HCT116 (cell line): ENCODE data around the gene ROCK1. TPM values are rescaled to one million over a fixed set of nuclear protein-coding genes. Genes with fewer than 3 reads are reported as not detected.

ENCODE experiments used
- ATAC-seq: fragments of 200-7000 bp; cut with Tn5 transposase; 2 replicates; pipeline ENCODE4 v1.9.1; 2020; ENCODE audit warnings: mild to moderate bottlenecking, moderate library complexity
- BruUV-seq: library from RNA; stranded (reverse); fragments of 400-500 nt; replicated peaks from 2 replicates; lab custom pipeline; 2021; lab: Mats Ljungman, UMichigan
- CTCF ChIA-PET: fragments of 300-600 bp; sonication (Branson Sonifier 250); formaldehyde crosslinking; loops from one replicate; lab custom pipeline; 2021; ENCODE audit warnings: antibody characterized with exemption; lab: Charles Lee
- POLR2A ChIA-PET: fragments of 300-600, 350-600 bp; sonication (Branson Sonifier 250); formaldehyde crosslinking; loops from one replicate; lab custom pipeline; 2021; ENCODE audit warnings: antibody characterized with exemption; lab: Charles Lee
- RAD21 ChIA-PET, 2 experiments: fragments of 300-600 bp; sonication (Branson Sonifier 250); formaldehyde crosslinking; loops; one replicate each; lab custom pipeline; 2023; ENCODE audit warnings: low total read pairs in 2 of 2; ENCODE audit not compliant: uncharacterized antibody in 2 of 2, unreplicated experiment in 2 of 2, low non-redundant PET in 1 of 2; lab: Charles Lee
- DNase-seq: peaks from one replicate; pipeline ENCODE4 v3.0.0-alpha.2; 2010; ENCODE audit warnings: low read depth, low spot score
- H2AFZ ChIP-seq: fragments of 200-600 bp; shearing (Covaris generic), sonication (generic); 2 replicates; pipeline ENCODE4 v1.6.1; 2017; ENCODE audit warnings: low read depth, mixed run types, mixed read lengths, antibody characterized with exemption, low read length; ENCODE audit not compliant: poor library complexity, severe bottlenecking
- H3K27ac ChIP-seq: 2 replicates; pipeline ENCODE4 v1.5.1; 2012; ENCODE audit warnings: low read depth, low read length
- H3K27me3 ChIP-seq: fragments of 200-600 bp; sonication (generic); 2 replicates; pipeline ENCODE4 v1.6.1; 2016; ENCODE audit warnings: mixed run types, low read length, mixed read lengths; ENCODE audit not compliant: insufficient read depth
- H3K36me3 ChIP-seq, 2 experiments: fragments of 200-500 bp in 1 of 2; fragments of 200-600 bp in 1 of 2; sonication (Bioruptor generic) in 1 of 2; sonication (generic) in 1 of 2; 2 replicates each; pipeline versions ENCODE4 v1.5.1 to v1.6.1; 2014 to 2016; ENCODE audit warnings: low read length in 2 of 2, inconsistent platforms in 1 of 2, mixed read lengths in 1 of 2, mixed run types in 1 of 2; ENCODE audit not compliant: insufficient read depth in 2 of 2, control insufficient read depth in 1 of 2
- H3K4me1 ChIP-seq, 2 experiments: fragments of 200-600 bp in 1 of 2; sonication (generic) in 1 of 2; 2 replicates each; pipeline versions ENCODE4 v1.5.1 to v1.6.1; 2012 to 2017; ENCODE audit warnings: low read length in 2 of 2, inconsistent platforms in 1 of 2, mild to moderate bottlenecking in 1 of 2, mixed read lengths in 1 of 2, mixed run types in 1 of 2, moderate library complexity in 1 of 2; ENCODE audit not compliant: insufficient read depth in 2 of 2, control insufficient read depth in 1 of 2
- H3K4me2 ChIP-seq: fragments of 200-600 bp; sonication (generic); 2 replicates; pipeline ENCODE4 v1.6.1; 2017; ENCODE audit warnings: mixed run types, low read length, mixed read lengths
- H3K4me3 ChIP-seq, 2 experiments: fragments of 200-600 bp in 1 of 2; sonication (generic) in 1 of 2; replicated peaks in 1 of 2; 2 replicates each; pipeline ENCODE4 v1.5.1; 2011 to 2016; ENCODE audit warnings: low read length in 2 of 2, control low read depth in 1 of 2, low read depth in 1 of 2, mild to moderate bottlenecking in 1 of 2, mixed read lengths in 1 of 2, mixed run types in 1 of 2
- H3K79me2 ChIP-seq: fragments of 200-600 bp; sonication (generic); 2 replicates; pipeline ENCODE4 v1.6.1; 2017; ENCODE audit warnings: mild to moderate bottlenecking, mixed run types, low read length, moderate library complexity, mixed read lengths; ENCODE audit not compliant: insufficient read depth
- H3K9ac ChIP-seq: fragments of 200-600 bp; sonication (generic); 2 replicates; pipeline ENCODE4 v1.6.1; 2016; ENCODE audit warnings: low read length, mixed read lengths
- H3K9me2 ChIP-seq: fragments of 200-600 bp; sonication (generic), shearing (Covaris generic); 2 replicates; pipeline ENCODE4 v1.6.1; 2017; ENCODE audit warnings: mixed run types, mild to moderate bottlenecking, moderate library complexity; ENCODE audit not compliant: insufficient read depth
- H3K9me3 ChIP-seq, 2 experiments: fragments of 200-500 bp in 1 of 2; fragments of 200-600 bp in 1 of 2; sonication (Bioruptor generic) in 1 of 2; sonication (generic) in 1 of 2; 2 replicates each; pipeline ENCODE4 v1.6.1; 2014 to 2017; ENCODE audit warnings: low read length in 2 of 2, mixed read lengths in 2 of 2, inconsistent platforms in 1 of 2, low read depth in 1 of 2, mild to moderate bottlenecking in 1 of 2, mixed run types in 1 of 2, moderate library complexity in 1 of 2; ENCODE audit not compliant: control insufficient read depth in 1 of 2, insufficient read depth in 1 of 2
- H4K20me1 ChIP-seq: fragments of 200-600 bp; sonication (generic), shearing (Covaris generic); 2 replicates; pipeline ENCODE4 v1.6.1; 2017; ENCODE audit warnings: mixed run types, mild to moderate bottlenecking, moderate library complexity; ENCODE audit not compliant: insufficient read depth
- ATF3 ChIP-seq: IDR thresholded peaks from 2 replicates; pipeline ENCODE4 v1.6.1; 2012
- CBX3 ChIP-seq: IDR thresholded peaks from 2 replicates; pipeline ENCODE4 v1.6.1; 2012; ENCODE audit warnings: low read depth
- CEBPB ChIP-seq: IDR thresholded peaks from 2 replicates; pipeline ENCODE4 v1.6.1; 2012; ENCODE audit warnings: low read depth
- EZH2phosphoT487 ChIP-seq: fragments of 200-600 bp; IDR thresholded peaks from 2 replicates; pipeline ENCODE4 v1.6.1; 2018; ENCODE audit warnings: antibody characterized with exemption, borderline replicate concordance
- FOSL1 ChIP-seq: IDR thresholded peaks from 2 replicates; pipeline ENCODE4 v1.6.1; 2012; ENCODE audit warnings: low read depth
- MAX ChIP-seq: IDR thresholded peaks from 2 replicates; pipeline ENCODE4 v1.6.1; 2012
- POLR2A ChIP-seq: IDR thresholded peaks from 2 replicates; pipeline ENCODE4 v1.7.0; 2011; ENCODE audit warnings: borderline replicate concordance; ENCODE audit not compliant: insufficient read depth, insufficient read length; ENCODE audit errors: extremely low read depth
- POLR2AphosphoS5 ChIP-seq: IDR thresholded peaks from 2 replicates; pipeline ENCODE4 v1.6.1; 2011; ENCODE audit warnings: mild to moderate bottlenecking, low read depth, low read length, moderate library complexity
- RAD21 ChIP-seq: IDR thresholded peaks from 2 replicates; pipeline ENCODE4 v1.6.1; 2012; ENCODE audit warnings: low read depth, mild to moderate bottlenecking
- SIN3A ChIP-seq: IDR thresholded peaks from 2 replicates; pipeline ENCODE4 v1.6.1; 2012; ENCODE audit warnings: low read depth
- SP1 ChIP-seq: IDR thresholded peaks from 2 replicates; pipeline ENCODE4 v1.6.1; 2012; ENCODE audit warnings: low read depth
- SRF ChIP-seq: IDR thresholded peaks from 2 replicates; pipeline ENCODE4 v1.6.1; 2012; ENCODE audit warnings: low read depth
- TCF7L2 ChIP-seq: IDR thresholded peaks from 2 replicates; pipeline ENCODE4 v1.7.0; 2011; ENCODE audit warnings: borderline replicate concordance, inconsistent platforms; ENCODE audit not compliant: insufficient read depth, insufficient read length; ENCODE audit errors: extremely low read depth
- YY1 ChIP-seq: IDR thresholded peaks from 2 replicates; pipeline ENCODE4 v1.6.1; 2011; ENCODE audit warnings: low read length, low read depth, moderate library complexity, mild to moderate bottlenecking; ENCODE audit not compliant: insufficient replicate concordance; ENCODE audit errors: extremely low read depth
- ZBTB33 ChIP-seq: IDR thresholded peaks from 2 replicates; pipeline ENCODE4 v1.6.1; 2011; ENCODE audit warnings: mild to moderate bottlenecking, low read length, moderate library complexity; ENCODE audit not compliant: insufficient replicate concordance; ENCODE audit errors: extremely low read depth
- ZFX ChIP-seq: fragments of 450-650 bp; IDR thresholded peaks from 2 replicates; pipeline ENCODE4 v1.6.1; 2017
- ZNF274 ChIP-seq: fragments of 200-500 bp; sonication (Bioruptor generic); IDR thresholded peaks from 2 replicates; pipeline ENCODE4 v1.6.1; 2014; ENCODE audit warnings: mild to moderate bottlenecking, low read depth, low read length, inconsistent platforms
- intact Hi-C: fragments of 100-400 bp; cut with micrococcal nuclease; formaldehyde crosslinking; loops from 2 replicates; pipeline ENCODE4 v1.10.0; 2022
- total RNA-seq: library from RNA; stranded (reverse); gene quantifications from one replicate; pipeline ENCODE4 v1.2.1, GENCODE V29; 2021; ENCODE audit not compliant: unreplicated experiment
- TF ChIP-seq, protein P1 (sequence below): IDR thresholded peaks from 2 replicates; pipeline ENCODE4 v1.6.1; 2012; ENCODE audit warnings: low read depth
- TF ChIP-seq, protein P2 (sequence below), 3 experiments: fragments of 200-600 bp in 1 of 3; sonication (generic) in 1 of 3; IDR thresholded peaks in 2 of 3; conservative IDR thresholded peaks in 1 of 3; 2 replicates each; pipeline ENCODE4 v1.5.1; 2012 to 2017; ENCODE audit warnings: low read depth in 2 of 3, low read length in 2 of 3, antibody characterized with exemption in 1 of 3, borderline replicate concordance in 1 of 3, control low read depth in 1 of 3, mild to moderate bottlenecking in 1 of 3, mixed read lengths in 1 of 3, mixed run types in 1 of 3, moderate library complexity in 1 of 3; ENCODE audit not compliant: insufficient read depth in 1 of 3

Gene ROCK1
- total RNA-seq, 1 experiment from 2014 or later = 38.1 TPM

GRCh38 chr18:21100678-21101077 lies 10.9 kb downstream of the ROCK1 start:
- POLR2A ChIA-PET = interaction anchor here (2.1 kb wide), 1 partner anchor 11 kb away, joined by 6 read pairs; the partner anchor contains the start of gene ROCK1
- Histone ChIP-seq H3K36me3 (no peaks in the 10 kb centered on the region), H3K9ac (no peak overlapping the region), H3K4me1 (no peaks in the 10 kb centered on the region), H3K27me3 (no peaks in the 10 kb centered on the region), H3K4me3 (no peak overlapping the region), H3K9me3 (no peaks in the 10 kb centered on the region), H4K20me1 (peaks cover 10% of the 10 kb centered on the region; the same call in 1 of the 2 replicates), H3K27ac (no peak overlapping the region), H3K79me2 (peaks cover 99% of the 10 kb centered on the region), H3K9me2 (no peaks in the 10 kb centered on the region), H2AFZ (no peak overlapping the region), H3K4me2 (no peak overlapping the region)
- BruUV-seq = no TSS peak
- RAD21 ChIA-PET = no interaction called here
- CTCF ChIA-PET = no interaction called here
- intact Hi-C loops = no loop called here
- TF ChIP-seq EZH2phosphoT487 (no peak), SRF (no peak), MAX (no peak), SIN3A (no peak), SP1 (no peak), YY1 (no peak), TCF7L2 (no peak), ATF3 (no peak), FOSL1 (no peak), ZNF274 (no peak), POLR2A (no peak), ZBTB33 (no peak), ZFX (no peak), RAD21 (no peak), CBX3 (no peak), POLR2AphosphoS5 (no peak), CEBPB (no peak)
- TF ChIP-seq, protein P1, sequence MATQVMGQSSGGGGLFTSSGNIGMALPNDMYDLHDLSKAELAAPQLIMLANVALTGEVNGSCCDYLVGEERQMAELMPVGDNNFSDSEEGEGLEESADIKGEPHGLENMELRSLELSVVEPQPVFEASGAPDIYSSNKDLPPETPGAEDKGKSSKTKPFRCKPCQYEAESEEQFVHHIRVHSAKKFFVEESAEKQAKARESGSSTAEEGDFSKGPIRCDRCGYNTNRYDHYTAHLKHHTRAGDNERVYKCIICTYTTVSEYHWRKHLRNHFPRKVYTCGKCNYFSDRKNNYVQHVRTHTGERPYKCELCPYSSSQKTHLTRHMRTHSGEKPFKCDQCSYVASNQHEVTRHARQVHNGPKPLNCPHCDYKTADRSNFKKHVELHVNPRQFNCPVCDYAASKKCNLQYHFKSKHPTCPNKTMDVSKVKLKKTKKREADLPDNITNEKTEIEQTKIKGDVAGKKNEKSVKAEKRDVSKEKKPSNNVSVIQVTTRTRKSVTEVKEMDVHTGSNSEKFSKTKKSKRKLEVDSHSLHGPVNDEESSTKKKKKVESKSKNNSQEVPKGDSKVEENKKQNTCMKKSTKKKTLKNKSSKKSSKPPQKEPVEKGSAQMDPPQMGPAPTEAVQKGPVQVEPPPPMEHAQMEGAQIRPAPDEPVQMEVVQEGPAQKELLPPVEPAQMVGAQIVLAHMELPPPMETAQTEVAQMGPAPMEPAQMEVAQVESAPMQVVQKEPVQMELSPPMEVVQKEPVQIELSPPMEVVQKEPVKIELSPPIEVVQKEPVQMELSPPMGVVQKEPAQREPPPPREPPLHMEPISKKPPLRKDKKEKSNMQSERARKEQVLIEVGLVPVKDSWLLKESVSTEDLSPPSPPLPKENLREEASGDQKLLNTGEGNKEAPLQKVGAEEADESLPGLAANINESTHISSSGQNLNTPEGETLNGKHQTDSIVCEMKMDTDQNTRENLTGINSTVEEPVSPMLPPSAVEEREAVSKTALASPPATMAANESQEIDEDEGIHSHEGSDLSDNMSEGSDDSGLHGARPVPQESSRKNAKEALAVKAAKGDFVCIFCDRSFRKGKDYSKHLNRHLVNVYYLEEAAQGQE = no peak
- TF ChIP-seq, protein P2, sequence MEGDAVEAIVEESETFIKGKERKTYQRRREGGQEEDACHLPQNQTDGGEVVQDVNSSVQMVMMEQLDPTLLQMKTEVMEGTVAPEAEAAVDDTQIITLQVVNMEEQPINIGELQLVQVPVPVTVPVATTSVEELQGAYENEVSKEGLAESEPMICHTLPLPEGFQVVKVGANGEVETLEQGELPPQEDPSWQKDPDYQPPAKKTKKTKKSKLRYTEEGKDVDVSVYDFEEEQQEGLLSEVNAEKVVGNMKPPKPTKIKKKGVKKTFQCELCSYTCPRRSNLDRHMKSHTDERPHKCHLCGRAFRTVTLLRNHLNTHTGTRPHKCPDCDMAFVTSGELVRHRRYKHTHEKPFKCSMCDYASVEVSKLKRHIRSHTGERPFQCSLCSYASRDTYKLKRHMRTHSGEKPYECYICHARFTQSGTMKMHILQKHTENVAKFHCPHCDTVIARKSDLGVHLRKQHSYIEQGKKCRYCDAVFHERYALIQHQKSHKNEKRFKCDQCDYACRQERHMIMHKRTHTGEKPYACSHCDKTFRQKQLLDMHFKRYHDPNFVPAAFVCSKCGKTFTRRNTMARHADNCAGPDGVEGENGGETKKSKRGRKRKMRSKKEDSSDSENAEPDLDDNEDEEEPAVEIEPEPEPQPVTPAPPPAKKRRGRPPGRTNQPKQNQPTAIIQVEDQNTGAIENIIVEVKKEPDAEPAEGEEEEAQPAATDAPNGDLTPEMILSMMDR (IDR thresholded peaks at IDR 0.05 in 2 of 3, conservative IDR thresholded peaks at IDR 0.05 in 1 of 3; ENCODE audit: borderline replicate concordance in 1 of 3, insufficient read depth in 1 of 3, low read depth in 2 of 3, low read length in 2 of 3) = no peak
- no peak for ATAC-seq
- DNase-seq = no peak
